Coronary artery (tissue), 2 donors: ENCODE measurements around the gene DCPS.
A peak's percentile ranks its signal among the peaks of the same experiment; 100 is the strongest.
"Not testable (repeated sequence)": the region's sequence is repeated elsewhere in the genome, so short reads cannot be mapped to it uniquely, and the experiment has no call there.

Experiments
- DNase-seq: peaks from one replicate; pipeline ENCODE4 v3.0.0-alpha.2; 2017; ENCODE audit warnings: low spot score
- H3K27ac ChIP-seq, 2 donors: fragments of 200-600 bp; sonication (generic); one replicate each; pipeline ENCODE4 v1.5.1; 2016 to 2019
- H3K4me3 ChIP-seq: fragments of 200-600 bp; sonication (generic); 2 replicates; pipeline ENCODE4 v1.5.1; 2016; ENCODE audit warnings: mild to moderate bottlenecking, moderate library complexity
- TF ChIP-seq, protein P1 (sequence below): fragments of 200-600 bp; sonication (generic); IDR thresholded peaks from one replicate; pipeline ENCODE4 v1.5.1; 2019; ENCODE audit warnings: antibody characterized with exemption

The DCPS gene

DNA sequence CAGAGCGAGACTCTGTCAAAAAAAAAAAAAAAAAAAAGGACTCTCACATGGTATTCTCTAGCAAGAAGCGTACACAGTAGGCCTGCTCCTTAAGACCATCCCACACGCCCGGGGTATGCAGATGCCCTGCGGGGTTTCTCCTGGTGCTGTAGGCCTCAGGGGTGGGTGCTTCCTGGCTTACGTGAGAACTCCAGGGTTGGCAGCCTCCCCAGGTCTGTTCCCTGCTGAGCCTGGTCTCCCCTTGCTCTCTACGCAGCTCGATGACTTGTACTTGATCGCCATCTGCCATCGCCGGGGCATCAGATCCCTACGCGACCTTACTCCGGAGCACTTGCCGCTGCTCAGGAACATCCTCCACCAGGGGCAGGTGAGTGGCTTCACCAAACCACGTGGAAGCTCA is 39.2 kb downstream of the DCPS start:
- DNase-seq = no peak
- Histone ChIP-seq H3K27ac (no peak overlapping the region), H3K4me3 (no peak overlapping the region)
- TF ChIP-seq, protein P1, sequence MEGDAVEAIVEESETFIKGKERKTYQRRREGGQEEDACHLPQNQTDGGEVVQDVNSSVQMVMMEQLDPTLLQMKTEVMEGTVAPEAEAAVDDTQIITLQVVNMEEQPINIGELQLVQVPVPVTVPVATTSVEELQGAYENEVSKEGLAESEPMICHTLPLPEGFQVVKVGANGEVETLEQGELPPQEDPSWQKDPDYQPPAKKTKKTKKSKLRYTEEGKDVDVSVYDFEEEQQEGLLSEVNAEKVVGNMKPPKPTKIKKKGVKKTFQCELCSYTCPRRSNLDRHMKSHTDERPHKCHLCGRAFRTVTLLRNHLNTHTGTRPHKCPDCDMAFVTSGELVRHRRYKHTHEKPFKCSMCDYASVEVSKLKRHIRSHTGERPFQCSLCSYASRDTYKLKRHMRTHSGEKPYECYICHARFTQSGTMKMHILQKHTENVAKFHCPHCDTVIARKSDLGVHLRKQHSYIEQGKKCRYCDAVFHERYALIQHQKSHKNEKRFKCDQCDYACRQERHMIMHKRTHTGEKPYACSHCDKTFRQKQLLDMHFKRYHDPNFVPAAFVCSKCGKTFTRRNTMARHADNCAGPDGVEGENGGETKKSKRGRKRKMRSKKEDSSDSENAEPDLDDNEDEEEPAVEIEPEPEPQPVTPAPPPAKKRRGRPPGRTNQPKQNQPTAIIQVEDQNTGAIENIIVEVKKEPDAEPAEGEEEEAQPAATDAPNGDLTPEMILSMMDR = no peak

DNA sequence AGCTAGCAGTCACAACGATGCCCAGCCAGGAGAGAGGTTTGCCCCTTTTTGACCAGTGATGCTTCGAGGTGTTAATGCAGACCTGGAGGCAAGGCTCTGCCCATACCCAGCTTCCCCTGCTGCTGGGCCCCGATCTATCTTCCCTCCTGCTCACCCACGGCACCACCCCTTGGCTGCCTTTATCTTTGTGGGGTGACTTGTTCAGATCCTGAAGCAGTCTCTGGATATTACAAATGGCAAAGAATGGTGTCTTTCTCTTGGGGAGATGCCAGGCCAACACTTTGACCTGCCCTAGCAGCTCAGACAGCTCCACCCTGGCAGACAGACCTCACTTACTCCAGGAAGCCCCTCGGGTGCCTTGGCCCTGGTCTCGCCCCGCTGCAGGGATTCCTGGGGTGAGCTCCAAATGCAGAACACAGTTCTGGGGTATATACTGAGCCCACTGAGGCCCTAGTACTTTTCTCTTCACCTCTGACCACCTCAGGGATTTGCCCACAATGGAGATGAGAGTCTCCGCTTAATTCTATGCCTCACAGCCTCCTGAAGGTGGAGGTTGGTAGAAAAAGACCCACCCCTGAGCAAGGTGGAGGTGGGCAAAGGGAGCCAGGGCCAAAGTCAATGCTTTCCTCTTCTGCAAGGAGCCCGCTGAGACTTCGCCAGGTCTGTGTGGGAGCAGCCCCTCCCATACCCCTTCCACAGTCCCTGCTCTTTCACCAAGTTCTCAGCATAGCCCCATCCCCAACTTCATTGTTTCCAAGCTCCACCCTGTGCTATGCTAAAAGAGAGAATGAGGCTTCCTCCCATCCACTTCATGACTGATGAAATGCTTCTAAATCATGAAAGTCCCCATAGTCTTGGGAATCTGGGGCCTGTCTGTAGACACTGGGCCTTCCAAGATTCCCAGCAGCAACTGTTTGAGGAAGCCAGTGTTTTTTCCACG is 40.6 kb downstream of the DCPS start:
- no peak overlapping the region for H3K4me3 ChIP-seq
- no peak for DNase-seq
- peak overlapping the region in 1 of 2 donors; percentile 83 for H3K27ac ChIP-seq
- TF ChIP-seq, protein P1 = no peak

DNA sequence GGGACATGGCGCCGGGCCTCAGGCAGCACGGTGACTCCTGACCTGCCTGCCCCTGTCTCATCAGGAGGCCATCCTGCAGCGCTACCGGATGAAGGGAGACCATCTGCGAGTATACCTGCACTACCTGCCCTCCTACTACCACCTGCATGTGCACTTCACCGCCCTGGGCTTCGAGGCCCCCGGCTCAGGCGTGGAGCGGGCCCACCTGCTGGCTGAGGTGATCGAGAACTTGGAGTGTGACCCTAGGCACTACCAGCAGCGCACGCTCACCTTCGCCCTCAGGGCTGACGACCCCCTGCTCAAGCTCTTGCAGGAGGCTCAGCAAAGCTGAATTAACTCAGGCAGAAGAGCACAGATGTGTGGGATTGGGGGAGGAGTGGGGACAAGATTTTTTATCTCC is 41.4 kb downstream of the DCPS start:
- TF ChIP-seq, protein P1 = no peak
- DNase-seq = no peak
- H3K27ac ChIP-seq = peak overlapping the region; percentile 62 to 83
- H3K4me3 ChIP-seq = no peak overlapping the region

DNA sequence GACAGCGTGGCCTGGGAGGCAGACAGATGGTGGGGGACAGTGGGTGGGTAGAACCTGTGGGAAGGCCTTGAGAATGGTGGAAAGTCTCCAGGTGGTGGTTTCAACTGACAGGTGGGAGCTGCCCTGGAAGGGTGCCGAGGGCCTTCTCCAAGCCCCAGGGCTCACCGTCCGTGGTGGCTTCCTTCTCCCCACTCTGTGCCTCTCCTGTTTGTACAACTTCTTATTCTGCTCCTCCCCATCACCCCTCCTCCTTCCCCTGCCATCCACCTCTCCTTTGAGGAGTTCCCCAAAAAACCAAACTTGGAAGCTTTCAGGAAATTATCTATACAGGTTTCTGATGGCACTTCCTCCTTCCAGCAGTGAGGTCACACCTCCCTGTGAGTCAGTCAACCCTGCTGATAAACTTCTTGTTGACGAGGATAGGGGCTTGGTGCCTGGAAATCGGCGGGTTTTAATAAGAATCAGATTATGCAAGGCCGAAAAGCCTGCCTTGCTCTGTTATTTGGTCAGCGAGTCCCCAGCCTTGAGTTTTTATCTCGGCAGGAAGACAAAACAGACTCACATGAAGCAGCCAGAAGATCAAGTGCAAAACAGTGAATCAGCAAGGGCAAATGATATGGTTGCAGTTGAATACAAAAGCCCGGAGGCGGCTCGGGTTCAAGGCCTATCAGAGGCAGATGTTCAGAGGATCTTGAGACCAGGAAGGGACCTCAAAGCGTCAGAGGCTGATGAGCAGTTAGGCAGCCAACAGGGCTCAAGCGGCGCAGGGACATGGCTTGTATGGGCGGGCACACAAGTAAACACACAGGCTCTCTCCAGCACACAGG is 42.1 kb downstream of the DCPS start:
- TF ChIP-seq, protein P1 = no peak
- Histone ChIP-seq H3K27ac (peak overlapping the region; percentile 62 to 83), H3K4me3 (no peak overlapping the region)
- DNase-seq = no peak

DNA sequence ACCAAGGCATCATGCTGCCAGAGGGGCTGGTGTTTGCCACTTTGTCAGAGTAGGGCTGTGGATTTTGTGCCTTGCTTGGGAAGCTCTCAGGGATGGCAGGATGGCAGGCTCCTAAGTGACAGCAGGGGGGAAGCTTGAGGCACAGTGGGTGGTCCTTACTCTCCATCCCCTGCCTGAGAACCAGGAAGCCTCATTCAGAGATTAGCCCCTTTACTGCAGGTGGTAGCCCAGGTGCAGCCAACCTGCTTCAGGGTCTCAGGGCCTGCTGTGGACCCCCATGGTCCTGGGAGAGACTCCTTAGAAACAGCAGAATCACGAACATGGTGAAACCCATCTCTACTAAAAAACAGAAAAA is 42.7 kb downstream of the DCPS start:
- no peak for DNase-seq
- peak overlapping the region; percentile 62 to 83 for H3K27ac ChIP-seq
- TF ChIP-seq, protein P1 = no peak
- H3K4me3 ChIP-seq = no peak overlapping the region

DNA sequence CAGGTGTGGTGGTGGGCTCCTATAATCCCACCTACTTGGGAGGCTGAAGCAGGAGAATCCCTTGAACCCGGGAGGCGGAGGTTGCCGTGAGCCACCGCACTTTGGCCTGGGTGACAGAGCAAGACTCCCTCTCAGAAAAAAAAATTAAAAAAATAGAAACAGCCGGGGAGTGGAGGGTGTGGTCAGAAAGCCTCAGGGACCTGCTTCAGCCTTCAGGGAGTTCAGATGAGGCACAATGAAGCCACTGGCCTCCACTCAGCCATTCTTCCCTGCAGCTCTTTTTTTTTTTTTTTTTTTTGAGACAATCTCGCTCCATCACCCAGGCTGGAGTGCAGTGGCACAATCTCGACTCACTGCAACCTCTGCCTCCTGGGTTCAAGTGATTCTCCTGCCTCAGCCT is 43.1 kb downstream of the DCPS start:
- not testable (repeated sequence) for H3K4me3 ChIP-seq, DNase-seq
- peak overlapping the region; percentile 62 to 86 for H3K27ac ChIP-seq

DNA sequence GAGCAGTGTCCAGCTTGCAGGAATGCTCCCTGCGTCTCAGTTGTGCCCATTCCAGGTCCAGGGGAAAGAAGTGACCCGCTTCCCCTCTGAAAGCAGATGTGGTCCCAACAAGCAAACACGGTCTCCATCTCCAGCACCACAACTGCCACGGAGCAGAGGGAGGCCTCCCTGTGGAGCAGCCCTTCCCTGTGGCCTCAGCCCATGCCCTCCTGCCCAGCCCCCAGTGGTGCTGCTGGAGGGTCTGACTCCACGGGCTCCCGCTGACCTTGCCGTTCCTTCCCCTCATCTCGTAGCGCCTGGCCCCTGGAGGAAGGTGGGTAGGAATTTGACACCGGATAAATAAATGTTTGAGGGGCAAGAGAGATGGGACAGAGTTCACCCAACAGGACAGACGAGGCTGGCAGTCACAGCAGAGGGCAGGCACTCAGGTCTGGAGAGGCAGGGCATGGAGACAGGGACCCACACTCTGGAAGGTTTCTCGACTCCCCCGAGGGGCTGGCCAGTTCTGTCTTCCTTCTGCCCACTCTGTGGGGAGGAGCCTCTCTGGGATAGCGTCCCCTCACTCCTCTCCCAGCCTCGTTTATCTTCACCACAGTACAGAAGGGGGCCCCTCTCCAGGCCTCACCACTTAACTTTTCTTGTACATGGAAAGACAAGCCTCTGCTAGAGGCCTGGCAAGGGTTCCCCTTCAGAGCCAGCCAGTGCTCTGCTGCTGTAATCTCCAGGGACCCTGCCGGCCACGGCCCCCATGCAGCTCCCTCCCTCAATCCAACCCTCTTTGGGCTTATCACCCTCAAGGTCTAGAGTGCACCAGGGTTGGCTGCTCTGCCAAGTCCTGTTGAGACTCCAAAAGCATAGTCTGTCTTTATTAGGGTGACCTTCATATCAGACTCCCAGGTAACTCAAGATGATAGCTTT is 44.1 kb downstream of the DCPS start:
- TF ChIP-seq, protein P1 = no peak
- DNase-seq = no peak
- peak overlapping the region; percentile 86 to 88 for H3K27ac ChIP-seq

More for the DNA sequence above, 44.1 kb downstream of the DCPS start:
- no peak overlapping the region for H3K4me3 ChIP-seq
